GM21825 (cell line): ENCODE measurements around the gene TP63.

Experiments
- ATAC-seq: cut with Tn5 transposase; IDR thresholded peaks from one replicate; pipeline ENCODE4 v1.9.1; 2021; ENCODE audit warnings: mild to moderate bottlenecking, moderate library complexity; ENCODE audit not compliant: unreplicated experiment

TP63 gene

DNA sequence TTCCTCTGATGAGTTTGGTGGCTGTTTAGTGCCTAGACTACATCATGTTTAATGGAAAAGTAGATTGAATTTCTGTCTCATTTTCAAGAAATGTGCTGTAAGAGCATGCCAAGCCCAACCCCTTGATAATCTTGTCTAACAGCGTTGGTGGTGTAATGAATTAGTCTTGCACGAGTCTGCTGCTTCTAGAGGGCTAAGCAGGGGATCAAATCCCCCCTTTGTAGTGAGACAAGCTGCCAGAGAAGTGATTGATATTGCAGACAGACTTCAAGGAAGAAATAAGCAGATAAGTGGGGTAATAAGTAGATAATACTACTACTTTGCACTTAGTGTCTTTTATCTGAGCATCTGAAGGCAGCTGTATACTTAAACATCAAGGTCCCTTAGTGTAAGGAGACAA, 141.4 kb downstream of the TP63 start:
- no peak for ATAC-seq

DNA sequence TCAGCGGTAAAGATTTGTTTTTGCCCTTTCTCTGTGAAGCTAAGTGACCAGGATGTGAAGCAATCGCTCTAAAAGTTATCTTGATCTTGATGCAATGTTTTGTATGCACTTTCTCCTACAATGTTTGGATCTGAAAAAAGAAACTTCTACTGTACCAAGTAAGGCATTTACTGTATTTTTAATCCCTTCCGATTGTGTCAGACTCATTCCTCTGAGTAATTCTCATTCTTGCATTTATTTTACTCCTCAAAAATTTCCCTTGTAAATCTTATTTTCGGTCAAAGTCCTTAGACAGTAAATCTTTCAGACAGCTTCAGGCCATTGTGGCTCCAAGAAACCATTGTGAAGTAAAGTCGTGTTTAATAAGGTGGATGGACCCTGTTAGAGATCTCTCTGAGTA, 141.9 kb downstream of the TP63 start:
- no peak for ATAC-seq

DNA sequence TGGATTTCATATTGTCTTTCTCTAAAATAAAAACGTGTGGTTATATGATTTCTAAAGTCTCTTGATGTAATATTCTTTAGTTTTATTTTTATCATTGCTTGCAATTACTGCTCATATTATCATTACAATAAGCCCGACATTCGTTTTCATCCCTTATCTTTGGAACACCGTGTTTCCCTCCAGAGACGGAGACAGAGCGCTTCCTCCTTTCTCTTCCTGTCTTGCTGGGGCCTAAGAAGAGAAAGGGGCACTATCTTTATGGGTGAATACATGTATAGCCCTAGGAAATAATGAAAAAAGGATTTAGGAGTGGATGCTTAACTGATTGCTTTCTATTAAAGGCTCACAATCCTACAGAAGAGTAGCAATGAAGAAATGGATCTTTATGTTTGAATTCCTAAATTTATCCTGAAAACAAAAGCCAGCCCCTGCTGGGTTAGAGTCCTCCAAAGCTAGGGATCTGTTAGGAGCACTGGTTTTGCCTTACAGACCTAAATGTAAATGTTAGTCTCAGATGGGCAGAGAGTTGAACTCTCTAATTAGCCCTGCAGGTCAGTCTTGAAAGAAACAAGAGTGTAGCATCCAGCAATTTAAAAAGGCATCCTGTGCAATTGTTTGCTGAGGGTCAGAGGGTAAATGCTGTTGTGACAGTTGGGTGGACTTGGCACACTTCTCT, 145.1 kb downstream of the TP63 start:
- no peak for ATAC-seq

DNA sequence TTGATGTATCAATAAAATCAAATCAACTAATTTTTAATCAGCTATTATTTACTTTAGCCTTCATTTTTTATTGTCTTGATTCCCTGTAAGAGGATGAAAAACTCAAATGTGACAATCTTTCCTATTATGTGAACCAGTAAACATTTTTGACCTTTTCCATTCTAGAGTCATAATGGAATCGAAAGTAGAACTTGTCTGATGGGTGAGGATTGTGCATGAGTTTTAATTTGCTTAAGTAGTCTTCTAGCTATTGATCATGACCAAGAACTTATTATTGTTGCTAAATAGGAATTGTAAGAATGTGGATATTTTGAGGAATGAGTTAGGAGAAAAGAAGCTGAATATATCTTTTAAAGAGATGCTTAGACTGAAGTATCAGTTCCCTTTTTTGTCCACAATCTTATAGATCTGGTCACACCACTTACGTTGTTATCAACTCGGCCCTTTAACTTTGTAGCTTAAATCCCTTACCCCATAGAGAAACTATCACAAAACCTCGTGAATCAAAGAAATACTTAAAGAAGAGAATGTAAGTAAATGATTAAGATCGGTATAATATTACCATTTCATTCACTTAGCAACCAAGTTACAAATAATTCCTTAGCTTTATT, 147.3 kb downstream of the TP63 start:
- no peak for ATAC-seq

DNA sequence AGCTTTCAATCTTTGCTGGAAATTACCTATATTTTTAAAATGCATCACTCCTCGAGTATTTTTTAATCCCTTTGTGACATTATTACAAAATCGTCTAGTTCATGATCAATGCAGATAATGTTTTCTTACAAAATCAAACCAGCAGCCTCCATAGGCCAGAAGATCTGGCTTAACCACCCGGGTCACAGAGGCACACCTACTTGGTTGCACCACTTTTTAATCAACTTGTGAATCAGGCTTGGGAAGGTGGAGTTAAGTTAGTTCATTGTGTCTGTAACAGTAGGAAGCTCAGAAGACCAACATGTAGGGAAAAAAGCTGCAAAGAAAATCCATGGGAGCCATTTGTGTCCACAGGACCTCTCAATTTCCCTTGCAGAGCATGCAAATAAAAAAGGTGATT, 148.0 kb downstream of the TP63 start:
- ATAC-seq = no peak

DNA sequence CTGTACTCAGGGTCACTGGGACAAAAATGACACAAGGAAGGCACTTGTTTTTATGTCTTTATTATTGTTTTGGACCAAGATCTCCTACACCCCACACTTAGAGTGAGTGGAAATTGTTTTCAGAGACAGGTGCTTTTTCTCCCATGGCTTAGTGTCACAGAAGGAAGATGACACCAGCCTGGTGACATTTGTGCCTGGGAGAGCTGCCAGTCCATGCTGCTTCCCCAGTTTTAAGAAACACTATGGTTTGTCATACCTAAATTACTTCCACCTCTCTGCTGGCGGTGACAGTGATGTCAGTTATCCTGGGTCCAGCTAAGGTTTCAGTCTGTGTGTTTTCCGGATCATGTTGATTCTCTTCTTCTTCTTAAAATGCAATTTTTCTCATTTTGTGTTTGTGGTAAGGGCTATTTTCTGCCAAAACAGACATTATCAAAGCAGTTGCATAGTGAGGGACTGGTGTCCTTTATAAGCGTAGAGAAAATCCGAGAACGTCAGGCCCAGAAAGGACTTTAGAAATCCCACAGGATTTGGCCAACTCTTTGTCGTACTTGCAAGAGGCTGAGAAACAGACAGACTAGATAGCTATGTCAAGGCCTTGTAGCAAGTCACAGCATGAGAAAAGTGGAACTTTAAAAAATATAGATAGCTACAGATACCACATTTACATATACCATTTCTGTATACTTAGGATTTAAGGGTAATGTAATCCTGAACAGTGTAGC, 149.5 kb downstream of the TP63 start:
- no peak for ATAC-seq

DNA sequence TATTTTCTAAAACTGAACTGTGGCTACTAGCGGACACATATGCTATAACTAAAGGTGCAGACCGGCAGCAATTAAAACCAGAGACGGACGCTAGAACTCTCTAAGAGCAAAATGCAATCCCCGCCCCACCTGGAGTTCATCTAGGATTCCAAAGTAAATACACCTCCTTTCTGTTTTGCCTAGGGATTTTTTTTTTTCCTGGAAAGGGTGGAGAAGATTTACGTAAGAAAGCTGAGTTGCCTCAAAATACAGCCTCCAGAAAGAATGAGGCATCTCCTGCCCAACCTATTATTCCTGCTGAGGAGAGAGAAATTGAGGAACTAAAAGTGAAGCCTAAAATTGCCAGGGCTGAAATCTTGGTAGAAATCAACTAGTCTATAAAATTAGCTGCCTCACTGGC, 150.2 kb downstream of the TP63 start:
- no peak for ATAC-seq

DNA sequence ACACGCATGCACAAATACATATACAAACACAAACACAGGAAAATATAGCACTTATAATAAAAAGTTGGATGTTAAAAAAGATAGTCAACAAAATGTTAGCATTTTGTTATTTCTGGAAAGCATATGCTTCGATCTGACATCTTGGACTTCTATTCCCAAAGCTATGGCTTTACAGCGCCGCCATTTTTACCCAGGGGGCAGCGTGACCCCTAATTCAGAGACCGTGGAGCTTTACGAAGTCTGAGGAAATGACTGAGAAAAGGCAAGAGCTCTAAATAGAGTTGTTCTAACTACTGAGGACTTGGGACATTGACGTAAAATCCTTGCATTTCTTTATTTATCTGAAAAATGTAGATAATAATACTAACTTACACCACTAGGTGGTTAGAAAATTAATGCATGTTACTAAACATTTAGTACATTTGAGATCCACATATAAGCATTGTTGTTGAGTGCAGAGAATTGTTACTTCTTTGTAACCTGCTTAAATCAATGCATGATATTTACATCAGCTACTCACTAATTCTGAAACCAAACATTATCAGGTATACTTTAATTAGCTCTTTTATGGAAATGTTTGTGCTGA, 155.4 kb downstream of the TP63 start:
- no peak for ATAC-seq

DNA sequence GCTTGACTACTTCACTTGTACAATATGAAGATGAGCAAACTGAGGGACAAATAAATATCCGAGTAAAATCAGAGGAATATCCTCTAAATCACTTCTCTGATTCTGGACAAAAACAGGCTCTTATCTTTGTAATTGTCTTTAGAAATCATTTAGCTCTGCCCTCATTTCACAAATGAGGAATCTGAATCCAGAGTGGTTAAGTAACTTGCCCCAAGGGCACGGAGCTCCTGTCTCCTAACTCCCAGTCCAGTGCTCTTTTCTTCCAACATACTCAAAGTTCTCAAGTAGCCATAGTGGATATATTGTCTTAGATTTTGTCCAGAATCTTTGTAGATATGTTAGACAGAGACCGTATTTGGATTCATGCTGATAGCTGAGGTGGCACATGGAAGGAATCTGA, 156.0 kb downstream of the TP63 start:
- ATAC-seq = no peak

DNA sequence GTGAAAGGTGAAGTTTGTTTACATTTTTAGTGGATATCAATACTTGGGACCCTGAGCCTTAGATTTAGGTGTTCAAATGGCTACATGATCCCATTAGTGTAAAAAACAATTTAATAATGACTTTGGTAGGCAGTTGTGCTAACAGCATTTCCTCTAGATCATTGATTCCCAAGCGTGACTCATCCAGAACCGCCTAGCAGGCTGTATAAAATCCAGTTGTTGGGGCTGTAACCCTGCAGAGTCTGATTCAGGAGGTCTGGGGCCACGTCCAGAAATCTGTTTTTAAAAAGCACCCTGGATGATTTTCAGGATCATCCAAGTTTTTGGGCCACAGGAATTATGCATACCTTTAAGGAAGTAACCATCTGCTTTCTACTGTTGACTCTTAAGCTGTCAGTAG, 156.4 kb downstream of the TP63 start:
- no peak for ATAC-seq

DNA sequence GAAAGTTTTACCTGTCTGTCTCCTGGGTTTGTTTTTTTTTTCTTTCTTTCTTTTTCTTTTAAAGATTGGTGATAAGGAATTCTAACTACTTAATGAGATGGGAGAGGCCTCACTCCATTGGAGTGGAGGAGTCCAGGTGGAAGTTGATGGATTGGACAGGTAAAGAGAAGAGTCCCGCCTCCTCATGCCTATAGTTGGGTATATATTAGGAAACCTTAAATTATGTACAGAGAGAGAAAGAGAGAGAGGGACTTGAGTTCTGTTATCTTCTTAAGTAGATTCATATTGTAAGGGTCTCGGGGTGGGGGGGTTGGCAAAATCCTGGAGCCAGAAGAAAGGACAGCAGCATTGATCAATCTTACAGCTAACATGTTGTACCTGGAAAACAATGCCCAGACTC, 158.2 kb downstream of the TP63 start:
- no peak for ATAC-seq

DNA sequence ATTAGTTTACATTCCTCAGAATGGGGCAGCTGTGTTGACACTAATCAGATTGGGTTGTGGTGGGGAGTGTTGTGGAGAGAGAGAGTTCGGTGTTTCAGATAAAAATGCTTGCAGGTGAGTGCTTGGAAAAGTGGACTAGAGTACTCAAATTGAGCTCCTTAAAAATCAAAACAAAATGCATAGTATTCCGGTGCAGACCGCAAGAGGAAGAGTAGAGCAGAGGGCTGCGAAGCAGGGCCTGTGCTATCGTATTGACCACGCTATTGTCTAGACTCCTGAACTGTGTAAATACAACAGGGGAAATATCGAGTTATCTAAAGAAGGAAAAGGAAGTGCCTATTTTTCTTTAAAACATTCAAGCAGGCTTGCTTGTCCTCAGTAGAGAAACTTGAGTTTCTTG, 159.5 kb downstream of the TP63 start:
- no peak for ATAC-seq

DNA sequence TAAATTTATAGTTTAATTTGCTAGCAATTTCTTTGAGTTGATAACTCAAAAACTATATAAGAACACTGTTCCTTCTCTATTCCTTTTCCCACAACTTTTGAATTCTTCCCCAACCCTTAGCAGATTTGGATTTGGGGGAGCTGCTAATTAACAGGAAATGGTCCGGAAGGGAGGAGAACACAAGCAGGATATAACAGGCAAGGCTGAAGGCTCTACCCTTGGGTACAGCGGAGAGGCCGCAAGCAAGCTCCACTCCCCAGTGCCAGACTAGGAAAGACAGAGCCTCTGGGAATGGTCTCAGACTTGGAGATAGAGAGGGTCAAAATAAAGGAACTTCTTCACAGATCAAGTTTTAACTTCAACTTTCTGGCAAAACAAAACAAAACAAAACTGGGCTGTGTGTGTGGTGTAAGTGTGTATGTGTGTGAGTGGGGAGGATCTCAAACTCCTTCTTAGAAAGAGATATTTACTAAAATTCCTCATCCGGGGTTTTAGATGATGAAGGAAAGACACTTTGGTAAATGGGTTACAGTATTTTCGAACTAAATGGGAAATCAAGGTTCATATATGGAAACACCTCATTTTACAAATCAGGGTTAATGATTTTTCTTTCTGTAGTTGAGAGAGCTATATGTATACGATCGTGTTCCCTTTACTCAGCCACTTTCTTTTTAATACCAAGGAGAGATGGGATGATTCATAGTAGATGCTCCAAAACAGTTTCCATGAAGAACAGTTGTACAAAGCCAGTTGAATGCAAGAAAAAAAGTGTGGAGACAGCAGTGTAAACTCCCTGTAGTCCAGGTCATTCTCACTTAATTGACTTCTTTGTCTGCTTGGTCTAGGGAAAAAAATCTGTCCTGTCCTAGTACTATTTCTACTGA, 161.1 kb downstream of the TP63 start:
- ATAC-seq = no peak

DNA sequence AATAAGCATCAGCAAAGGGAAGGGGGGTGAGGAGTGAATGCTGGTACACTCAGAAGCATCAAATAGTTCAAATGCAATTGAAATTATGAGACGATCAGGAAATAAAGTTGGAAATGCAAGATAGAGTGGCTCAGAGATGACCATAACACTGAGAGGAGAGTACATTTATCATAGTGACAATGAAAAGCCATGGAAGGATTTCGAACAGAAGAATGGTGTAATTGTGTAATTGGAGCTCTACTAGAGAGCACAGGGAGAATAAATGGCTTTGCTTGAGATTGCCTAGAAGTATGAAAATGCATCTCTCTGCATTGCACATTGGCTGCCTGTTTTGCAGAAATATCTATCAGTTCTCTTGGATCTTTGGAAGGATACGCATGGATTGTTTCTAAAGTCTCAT, 163.3 kb downstream of the TP63 start:
- ATAC-seq = no peak

DNA sequence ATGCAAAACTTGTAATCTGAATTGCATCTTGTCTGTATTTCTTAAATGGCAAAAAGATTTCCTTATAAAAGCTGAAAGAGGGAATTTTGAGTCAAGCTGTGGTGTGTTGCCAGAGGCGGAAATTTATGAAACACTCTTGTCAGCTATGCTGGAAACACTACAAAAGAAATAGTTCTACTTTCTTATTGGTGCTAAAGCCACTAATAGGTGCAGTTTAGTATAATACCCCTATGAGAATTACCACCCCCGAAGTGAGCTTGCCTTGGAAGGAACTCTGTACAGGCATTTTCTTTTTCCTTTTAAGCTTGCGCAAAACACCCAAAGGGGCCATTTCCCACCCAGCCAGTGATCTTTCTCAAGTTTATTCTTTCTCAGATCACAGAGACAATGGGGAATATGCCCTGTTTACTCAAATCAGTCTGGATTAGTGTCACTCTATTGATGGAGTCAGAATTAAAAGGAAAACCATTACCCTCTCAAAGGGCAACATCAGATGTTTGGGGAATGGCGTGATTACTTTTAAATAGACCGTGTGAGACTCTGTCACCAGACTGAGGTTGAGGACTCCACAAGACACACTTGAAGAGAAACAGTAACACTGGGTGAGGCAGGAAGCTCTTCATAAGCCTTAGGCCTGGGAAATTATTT, 166.0 kb downstream of the TP63 start:
- ATAC-seq = no peak

DNA sequence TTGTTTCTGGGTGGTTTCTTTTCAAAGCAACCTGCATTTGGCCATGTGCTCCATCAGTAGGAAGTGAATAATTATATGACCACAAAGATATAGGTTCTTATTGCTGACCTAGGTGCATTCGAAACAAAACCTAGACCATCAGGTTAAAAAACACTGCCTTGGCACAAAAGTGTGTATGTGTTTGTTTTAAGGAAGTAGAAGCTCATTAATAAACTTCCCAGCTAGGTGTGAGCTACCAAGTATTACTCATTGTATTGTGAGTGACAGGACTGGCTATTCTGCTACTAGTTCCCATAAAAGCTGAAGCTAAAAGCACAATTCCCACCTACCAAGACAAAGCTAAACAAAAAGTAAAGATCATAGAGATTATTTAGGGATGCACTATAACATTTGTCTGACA, 168.2 kb downstream of the TP63 start:
- ATAC-seq = no peak

DNA sequence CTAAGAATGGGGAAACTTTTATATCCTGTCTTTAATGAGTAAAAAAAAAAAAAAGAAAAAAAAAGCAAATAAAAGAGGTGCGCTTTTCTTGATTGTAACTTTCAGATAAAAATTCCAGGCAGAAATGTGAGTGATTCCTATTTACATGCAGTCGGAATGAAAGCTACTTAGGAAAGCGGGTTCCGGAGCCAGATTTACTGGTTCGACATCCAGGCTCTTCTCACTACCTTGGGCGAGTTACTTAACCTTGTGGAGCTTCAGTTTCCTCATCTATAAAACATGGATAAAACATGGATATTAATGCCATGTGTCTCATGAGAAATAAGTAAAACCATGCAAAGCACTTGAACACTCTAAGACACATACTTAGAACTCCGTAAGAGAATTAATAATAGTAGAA, 169.2 kb downstream of the TP63 start:
- ATAC-seq = no peak

DNA sequence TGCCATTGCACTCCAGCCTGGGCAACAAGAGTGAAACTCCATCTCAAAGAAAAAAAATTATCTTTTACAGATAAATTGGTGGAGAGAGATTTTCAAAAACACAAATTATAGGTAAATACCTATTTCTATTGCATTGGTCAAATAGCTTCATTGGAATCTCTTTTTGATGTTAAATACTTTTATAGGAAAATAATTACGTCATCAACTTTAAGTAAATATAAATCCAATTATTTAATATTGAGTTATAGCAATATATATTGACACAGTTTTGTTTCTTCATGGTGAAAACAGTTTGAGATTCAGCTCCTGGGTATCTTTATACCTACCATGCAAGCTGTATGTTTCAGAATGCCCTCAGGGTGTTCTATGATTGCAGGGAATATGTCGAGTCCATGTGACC, 172.1 kb downstream of the TP63 start:
- ATAC-seq = no peak

DNA sequence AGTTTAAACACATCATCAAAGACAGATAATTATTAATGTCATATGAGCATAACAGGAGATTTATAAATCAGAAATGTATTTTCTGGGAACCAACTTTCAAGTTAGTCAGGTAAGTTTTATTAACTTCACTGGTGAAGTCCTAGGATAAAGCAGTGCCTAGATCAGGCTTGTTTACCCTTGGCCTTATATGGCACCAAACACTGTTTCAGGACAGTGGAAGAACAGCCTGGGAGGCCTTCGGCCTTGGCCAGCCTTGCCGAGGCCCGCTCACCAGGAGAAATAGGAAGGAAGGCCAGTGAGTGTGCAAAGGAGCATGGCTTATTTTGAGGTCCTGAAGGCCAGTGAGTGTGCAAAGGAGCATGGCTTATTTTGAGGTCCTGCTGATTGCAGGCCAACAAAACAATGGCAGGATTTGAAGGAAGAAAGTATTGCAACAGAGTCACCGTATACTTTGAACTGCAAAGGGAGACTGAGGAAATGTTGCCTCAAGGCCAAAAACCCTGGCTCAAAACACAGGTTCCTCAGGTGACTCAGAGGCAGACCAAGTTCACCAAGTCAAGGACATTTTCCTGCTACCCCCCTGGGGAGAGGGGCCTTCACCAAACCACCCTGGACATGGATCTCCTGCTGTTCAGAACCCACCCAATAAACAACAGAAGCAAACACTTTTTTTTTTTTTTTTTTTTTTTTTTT, 174.3 kb downstream of the TP63 start:
- no peak for ATAC-seq
